Keratinocyte (primary cell): ENCODE results near the gene CCDC158. TPM values are rescaled to one million over a fixed set of nuclear protein-coding genes. Genes with fewer than 3 reads are reported as not detected.
A peak's percentile ranks its signal among the peaks of the same experiment; 100 is the strongest.

ENCODE experiments used
- DNase-seq: peaks from one replicate; pipeline ENCODE4 v3.0.0-alpha.2; 2011; ENCODE audit warnings: low read depth, missing footprints, low spot score
- FAIRE-seq: peaks from 2 replicates; lab custom pipeline; 2011; peaks lifted over from hg19 to GRCh38; lab: Jason Lieb, UNC
- H2AFZ ChIP-seq: 2 replicates; pipeline ENCODE4 v1.6.0; 2012; ENCODE audit warnings: low read length, control low read depth, inconsistent platforms; ENCODE audit not compliant: control insufficient read depth
- H3K27ac ChIP-seq: 2 replicates; pipeline ENCODE4 v1.5.1; 2011; ENCODE audit warnings: low read length; ENCODE audit not compliant: control insufficient read depth, insufficient read depth
- H3K27me3 ChIP-seq: 3 replicates; pipeline ENCODE4 v1.6.0; 2011; ENCODE audit warnings: low read length; ENCODE audit not compliant: control insufficient read depth, insufficient read depth; ENCODE audit errors: extremely low read depth
- H3K36me3 ChIP-seq, 2 experiments: 2 replicates in 1 of 2; 3 replicates in 1 of 2; pipeline ENCODE4 v1.5.1; 2011; ENCODE audit warnings: low read length in 2 of 2, mild to moderate bottlenecking in 1 of 2; ENCODE audit not compliant: control insufficient read depth in 2 of 2, insufficient read depth in 2 of 2; ENCODE audit errors: extremely low read depth in 1 of 2
- H3K4me1 ChIP-seq: 3 replicates; pipeline ENCODE4 v1.5.1; 2011; ENCODE audit warnings: low read length; ENCODE audit not compliant: control insufficient read depth, insufficient read depth; ENCODE audit errors: extremely low read depth
- H3K4me2 ChIP-seq: 3 replicates; pipeline ENCODE4 v1.6.0; 2011; ENCODE audit warnings: low read depth, low read length; ENCODE audit not compliant: control insufficient read depth, insufficient read depth; ENCODE audit errors: extremely low read depth
- H3K4me3 ChIP-seq, 3 experiments: fragments of 200-600 bp in 1 of 3; sonication (generic) in 1 of 3; 2 replicates in 2 of 3; 3 replicates in 1 of 3; pipeline ENCODE4 v1.5.1; 2011 to 2016; ENCODE audit warnings: low read length in 3 of 3, mild to moderate bottlenecking in 3 of 3, control low read depth in 2 of 3, inconsistent platforms in 1 of 3, low read depth in 1 of 3, mixed read lengths in 1 of 3, mixed run types in 1 of 3, moderate library complexity in 1 of 3; ENCODE audit not compliant: control insufficient read depth in 2 of 3, insufficient read depth in 2 of 3; ENCODE audit errors: extremely low read depth in 1 of 3
- H3K79me2 ChIP-seq: 2 replicates; pipeline ENCODE4 v1.6.0; 2012; ENCODE audit warnings: low read length; ENCODE audit not compliant: control insufficient read depth, insufficient read depth
- H3K9ac ChIP-seq: 3 replicates; pipeline ENCODE4 v1.6.0; 2011; ENCODE audit warnings: low read length; ENCODE audit not compliant: control insufficient read depth, insufficient read depth; ENCODE audit errors: extremely low read depth
- H3K9me1 ChIP-seq: 3 replicates; pipeline ENCODE4 v1.6.0; 2011; ENCODE audit warnings: low read length; ENCODE audit not compliant: control insufficient read depth, insufficient read depth; ENCODE audit errors: extremely low read depth
- H3K9me3 ChIP-seq: 2 replicates; pipeline ENCODE4 v1.5.1; 2012; ENCODE audit warnings: low read depth, low read length; ENCODE audit not compliant: control insufficient read depth
- H4K20me1 ChIP-seq: 3 replicates; pipeline ENCODE4 v1.6.0; 2011; ENCODE audit warnings: low read length; ENCODE audit not compliant: control insufficient read depth, insufficient read depth; ENCODE audit errors: extremely low read depth
- CTCF ChIP-seq, 3 experiments: IDR thresholded peaks in 1 of 3; conservative IDR thresholded peaks in 1 of 3; optimal IDR thresholded peaks in 1 of 3; 2 replicates in 2 of 3; 3 replicates in 1 of 3; pipeline versions ENCODE3 to v1.5.1; 2011; ENCODE audit warnings: low read length in 3 of 3, mild to moderate bottlenecking in 3 of 3, moderate library complexity in 2 of 3, control low read depth in 1 of 3, inconsistent platforms in 1 of 3; ENCODE audit not compliant: insufficient read depth in 2 of 3; ENCODE audit errors: extremely low read depth in 1 of 3
- EZH2 ChIP-seq: IDR thresholded peaks from one replicate; pipeline ENCODE4 v1.6.1; 2012; ENCODE audit warnings: inconsistent platforms, mild to moderate bottlenecking, low read length, moderate library complexity
- dilution Hi-C: fragments of 300-500 bp; cut with MboI; formaldehyde crosslinking; loops from one replicate; pipeline ENCODE4 v1.7.0; 2020; ENCODE audit warnings: low sequenced_read_pairs; ENCODE audit not compliant: extremely low pct_ligation_motif_present
- polyA plus RNA-seq, 5 experiments: library from polyadenylated mRNA; depleted of rRNA in 3 of 5; stranded (reverse) in 3 of 5; stranded (forward) in 1 of 5; unstranded in 1 of 5; fragments of >200 nt; gene quantifications; 1 replicate in 1 of 5; 2 replicates in 3 of 5; 3 replicates in 1 of 5; pipeline versions ENCODE4 v1.2.1 to v1.2.3, GENCODE V29; 2011 to 2012; ENCODE audit warnings: missing spikeins in 2 of 5, low read depth in 1 of 5, low replicate concordance in 1 of 5

Gene CCDC158
- polyA plus RNA-seq, 1 donor (not counting 4 experiments of a cell fraction or from before 2014, with no cell fraction given), result not detected

GRCh38 chr4:76434901-76435527 is 14.1 kb upstream of the CCDC158 start, which contains the start of gene SHROOM3:
TSS of gene SHROOM3 (plus strand) at chr4:76435229. CDS start at chr4:76436053, 824 bp downstream.
- dilution Hi-C loops, result no loop called here
- TF ChIP-seq CTCF (optimal IDR thresholded peaks at IDR 0.05 in 1 of 3, IDR thresholded peaks at IDR 0.05 in 1 of 3, conservative IDR thresholded peaks at IDR 0.05 in 1 of 3; ENCODE audit: extremely low read depth in 1 of 3, insufficient read depth in 2 of 3, low read length in 3 of 3), result no peak
- no peak for TF ChIP-seq EZH2
- H3K4me1 ChIP-seq, result no peaks in the 10 kb centered on the region
- H3K4me2 ChIP-seq, result peak within 1 kb of the TSS; percentile 29
- no peaks in the 10 kb centered on the region for H3K9me3 ChIP-seq
- no peak within 1 kb of the TSS for H3K4me3 ChIP-seq
- H4K20me1 ChIP-seq, result no peaks in the 10 kb centered on the region
- DNase-seq, result peak; percentile 21
- H2AFZ ChIP-seq, result no peak within 1 kb of the TSS
- H3K27me3 ChIP-seq, result peaks cover 5% of the 10 kb centered on the region
- peak; percentile 79 for FAIRE-seq
- no peaks in the 10 kb centered on the region for H3K79me2 ChIP-seq
- H3K9me1 ChIP-seq, result no peaks in the 10 kb centered on the region
- no peak within 1 kb of the TSS for H3K27ac ChIP-seq
- no peak within 1 kb of the TSS for H3K9ac ChIP-seq
- H3K36me3 ChIP-seq, result no peaks in the 10 kb centered on the region

- FAIRE-seq (peak; percentile 23), DNase-seq (no peak)
- H3K9me1 ChIP-seq, result no peaks in the 10 kb centered on the region
- no peak overlapping the region for H3K27ac ChIP-seq
- no peak overlapping the region for H3K9ac ChIP-seq
- H3K4me2 ChIP-seq, result no peak overlapping the region
- no peaks in the 10 kb centered on the region for H3K79me2 ChIP-seq
- no peak overlapping the region for H3K4me3 ChIP-seq
- dilution Hi-C loops, result no loop called here
- H4K20me1 ChIP-seq, result no peaks in the 10 kb centered on the region
- H3K4me1 ChIP-seq, result no peaks in the 10 kb centered on the region
- H3K36me3 ChIP-seq, result no peaks in the 10 kb centered on the region
- H2AFZ ChIP-seq, result no peak overlapping the region
- TF ChIP-seq EZH2, result no peak
- peak in 2 of 3 experiments; percentile 43 to 45 for TF ChIP-seq CTCF (optimal IDR thresholded peaks at IDR 0.05 in 1 of 3, IDR thresholded peaks at IDR 0.05 in 1 of 3, conservative IDR thresholded peaks at IDR 0.05 in 1 of 3; ENCODE audit: extremely low read depth in 1 of 3, insufficient read depth in 2 of 3, low read length in 3 of 3)
- H3K9me3 ChIP-seq, result no peaks in the 10 kb centered on the region
- no peaks in the 10 kb centered on the region for H3K27me3 ChIP-seq
Observed at GRCh38 chr4:76430519-76431388, 9.8 kb upstream of the CCDC158 start.
